Neural cell (in vitro differentiated cells): Measurements from ENCODE around the gene LRRC58.

Experiments used
- EP300 ChIP-seq: fragments of 450-650 bp; conservative IDR thresholded peaks from 2 replicates; pipeline ENCODE4 v1.6.1; 2014; ENCODE audit warnings: antibody characterized with exemption, mild to moderate bottlenecking, moderate library complexity; ENCODE audit not compliant: poor library complexity, severe bottlenecking
- RAD21 ChIP-seq: fragments of 450-650 bp; conservative IDR thresholded peaks from 2 replicates; pipeline ENCODE4 v1.6.1; 2014; ENCODE audit warnings: antibody characterized with exemption, mild to moderate bottlenecking, moderate library complexity
- TAF1 ChIP-seq: IDR thresholded peaks from 2 replicates; pipeline ENCODE4 v1.6.1; 2012; ENCODE audit warnings: low read depth
- TF ChIP-seq, protein P1 (sequence below): fragments of 450-650 bp; IDR thresholded peaks from 2 replicates; pipeline ENCODE4 v1.5.1; 2014; ENCODE audit warnings: antibody characterized with exemption, mild to moderate bottlenecking, moderate library complexity; ENCODE audit not compliant: poor library complexity, severe bottlenecking
- TF ChIP-seq, protein P2 (sequence below): IDR thresholded peaks from 2 replicates; pipeline ENCODE4 v1.6.1; 2012; ENCODE audit warnings: borderline replicate concordance

DNA sequence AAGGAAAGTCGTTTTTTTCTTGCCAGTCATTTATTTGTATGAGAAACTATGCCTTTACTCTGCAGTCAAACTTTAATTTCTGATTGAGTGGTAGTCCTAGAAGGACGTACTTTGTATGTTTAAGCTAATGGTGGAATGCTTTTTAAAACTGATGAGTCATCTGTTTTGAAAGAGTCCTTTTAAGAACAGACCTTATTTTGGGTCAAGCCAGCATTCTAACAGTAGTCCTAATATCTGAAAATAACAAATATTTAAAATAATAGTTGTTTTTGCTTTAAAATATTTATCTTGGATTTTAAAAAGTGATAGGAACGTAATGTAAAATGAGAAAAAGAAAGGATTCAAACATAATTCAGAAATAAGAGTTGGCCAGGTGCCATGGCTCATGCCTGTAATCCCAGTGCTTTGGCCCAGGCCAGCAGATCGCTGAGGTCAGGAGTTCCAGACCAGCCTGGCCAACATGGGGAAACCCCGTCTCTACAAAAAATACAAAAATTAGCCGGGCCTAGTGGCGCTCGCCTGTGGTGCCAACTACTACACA is 1.3 kb upstream of the LRRC58 start:
- TF ChIP-seq EP300: no peak
- TF ChIP-seq, protein P1, sequence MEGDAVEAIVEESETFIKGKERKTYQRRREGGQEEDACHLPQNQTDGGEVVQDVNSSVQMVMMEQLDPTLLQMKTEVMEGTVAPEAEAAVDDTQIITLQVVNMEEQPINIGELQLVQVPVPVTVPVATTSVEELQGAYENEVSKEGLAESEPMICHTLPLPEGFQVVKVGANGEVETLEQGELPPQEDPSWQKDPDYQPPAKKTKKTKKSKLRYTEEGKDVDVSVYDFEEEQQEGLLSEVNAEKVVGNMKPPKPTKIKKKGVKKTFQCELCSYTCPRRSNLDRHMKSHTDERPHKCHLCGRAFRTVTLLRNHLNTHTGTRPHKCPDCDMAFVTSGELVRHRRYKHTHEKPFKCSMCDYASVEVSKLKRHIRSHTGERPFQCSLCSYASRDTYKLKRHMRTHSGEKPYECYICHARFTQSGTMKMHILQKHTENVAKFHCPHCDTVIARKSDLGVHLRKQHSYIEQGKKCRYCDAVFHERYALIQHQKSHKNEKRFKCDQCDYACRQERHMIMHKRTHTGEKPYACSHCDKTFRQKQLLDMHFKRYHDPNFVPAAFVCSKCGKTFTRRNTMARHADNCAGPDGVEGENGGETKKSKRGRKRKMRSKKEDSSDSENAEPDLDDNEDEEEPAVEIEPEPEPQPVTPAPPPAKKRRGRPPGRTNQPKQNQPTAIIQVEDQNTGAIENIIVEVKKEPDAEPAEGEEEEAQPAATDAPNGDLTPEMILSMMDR: no peak
- no peak for TF ChIP-seq RAD21
- TF ChIP-seq TAF1: no peak
- TF ChIP-seq, protein P2, sequence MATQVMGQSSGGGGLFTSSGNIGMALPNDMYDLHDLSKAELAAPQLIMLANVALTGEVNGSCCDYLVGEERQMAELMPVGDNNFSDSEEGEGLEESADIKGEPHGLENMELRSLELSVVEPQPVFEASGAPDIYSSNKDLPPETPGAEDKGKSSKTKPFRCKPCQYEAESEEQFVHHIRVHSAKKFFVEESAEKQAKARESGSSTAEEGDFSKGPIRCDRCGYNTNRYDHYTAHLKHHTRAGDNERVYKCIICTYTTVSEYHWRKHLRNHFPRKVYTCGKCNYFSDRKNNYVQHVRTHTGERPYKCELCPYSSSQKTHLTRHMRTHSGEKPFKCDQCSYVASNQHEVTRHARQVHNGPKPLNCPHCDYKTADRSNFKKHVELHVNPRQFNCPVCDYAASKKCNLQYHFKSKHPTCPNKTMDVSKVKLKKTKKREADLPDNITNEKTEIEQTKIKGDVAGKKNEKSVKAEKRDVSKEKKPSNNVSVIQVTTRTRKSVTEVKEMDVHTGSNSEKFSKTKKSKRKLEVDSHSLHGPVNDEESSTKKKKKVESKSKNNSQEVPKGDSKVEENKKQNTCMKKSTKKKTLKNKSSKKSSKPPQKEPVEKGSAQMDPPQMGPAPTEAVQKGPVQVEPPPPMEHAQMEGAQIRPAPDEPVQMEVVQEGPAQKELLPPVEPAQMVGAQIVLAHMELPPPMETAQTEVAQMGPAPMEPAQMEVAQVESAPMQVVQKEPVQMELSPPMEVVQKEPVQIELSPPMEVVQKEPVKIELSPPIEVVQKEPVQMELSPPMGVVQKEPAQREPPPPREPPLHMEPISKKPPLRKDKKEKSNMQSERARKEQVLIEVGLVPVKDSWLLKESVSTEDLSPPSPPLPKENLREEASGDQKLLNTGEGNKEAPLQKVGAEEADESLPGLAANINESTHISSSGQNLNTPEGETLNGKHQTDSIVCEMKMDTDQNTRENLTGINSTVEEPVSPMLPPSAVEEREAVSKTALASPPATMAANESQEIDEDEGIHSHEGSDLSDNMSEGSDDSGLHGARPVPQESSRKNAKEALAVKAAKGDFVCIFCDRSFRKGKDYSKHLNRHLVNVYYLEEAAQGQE: no peak
